Measurements from ENCODE around the gene MAGI2.

Gene MAGI2

DNA sequence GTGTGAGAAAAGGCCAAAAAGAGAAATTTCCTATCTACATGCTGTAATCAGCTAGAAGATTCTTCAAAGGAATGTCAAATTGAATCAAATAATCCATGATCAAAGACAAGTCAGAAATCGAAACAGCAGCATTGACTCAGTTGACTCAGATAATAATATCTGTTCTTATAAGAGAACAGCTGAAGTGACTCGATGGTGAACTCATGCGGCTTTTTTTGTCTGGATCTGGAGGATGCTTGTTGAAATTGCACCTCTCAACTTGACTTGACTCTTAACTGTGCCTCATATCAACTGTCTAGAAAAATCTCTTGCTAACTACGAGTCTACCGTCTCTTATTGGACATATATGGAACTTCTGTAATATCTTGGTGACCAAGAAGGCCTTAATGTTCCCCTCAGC, 1055.4 kb downstream of the MAGI2 start:
- H3K27ac ChIP-seq, result no peak overlapping the region
- in situ Hi-C loops (cut with HindIII; ENCODE audit: low pct_ligation_motif_present, low sequenced_read_pairs), result no loop called here
- no peaks in the 10 kb centered on the region for H3K36me3 ChIP-seq (replicated peaks)
- TF ChIP-seq, protein P1, sequence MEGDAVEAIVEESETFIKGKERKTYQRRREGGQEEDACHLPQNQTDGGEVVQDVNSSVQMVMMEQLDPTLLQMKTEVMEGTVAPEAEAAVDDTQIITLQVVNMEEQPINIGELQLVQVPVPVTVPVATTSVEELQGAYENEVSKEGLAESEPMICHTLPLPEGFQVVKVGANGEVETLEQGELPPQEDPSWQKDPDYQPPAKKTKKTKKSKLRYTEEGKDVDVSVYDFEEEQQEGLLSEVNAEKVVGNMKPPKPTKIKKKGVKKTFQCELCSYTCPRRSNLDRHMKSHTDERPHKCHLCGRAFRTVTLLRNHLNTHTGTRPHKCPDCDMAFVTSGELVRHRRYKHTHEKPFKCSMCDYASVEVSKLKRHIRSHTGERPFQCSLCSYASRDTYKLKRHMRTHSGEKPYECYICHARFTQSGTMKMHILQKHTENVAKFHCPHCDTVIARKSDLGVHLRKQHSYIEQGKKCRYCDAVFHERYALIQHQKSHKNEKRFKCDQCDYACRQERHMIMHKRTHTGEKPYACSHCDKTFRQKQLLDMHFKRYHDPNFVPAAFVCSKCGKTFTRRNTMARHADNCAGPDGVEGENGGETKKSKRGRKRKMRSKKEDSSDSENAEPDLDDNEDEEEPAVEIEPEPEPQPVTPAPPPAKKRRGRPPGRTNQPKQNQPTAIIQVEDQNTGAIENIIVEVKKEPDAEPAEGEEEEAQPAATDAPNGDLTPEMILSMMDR (IDR thresholded peaks at IDR 0.05; ENCODE audit: low read depth, low read length, missing control alignments), result no peak
- H3K27me3 ChIP-seq (replicated peaks), result no peaks in the 10 kb centered on the region
- no peak overlapping the region for H3K4me3 ChIP-seq (ENCODE audit: low read depth, low read length)
- no peak for DNase-seq

DNA sequence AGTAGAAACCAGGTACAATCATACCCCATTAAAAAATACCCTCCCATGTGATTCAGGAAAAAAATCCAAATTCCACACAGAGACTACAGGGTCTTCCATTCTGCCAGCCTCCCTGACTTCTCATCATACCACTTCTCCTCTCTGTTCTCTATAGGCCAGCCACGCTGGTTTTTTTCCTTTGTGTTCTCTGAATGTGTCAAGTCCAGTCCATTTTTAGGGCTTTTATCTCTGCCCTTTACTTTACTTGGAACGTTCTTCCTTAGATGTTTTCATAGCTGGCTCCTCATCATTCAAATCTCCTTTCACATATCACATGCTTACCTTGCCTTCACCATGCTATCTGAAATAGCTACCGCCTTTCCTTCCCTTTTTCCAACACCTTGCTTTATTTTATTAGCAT, 1057.3 kb downstream of the MAGI2 start:
- TF ChIP-seq, protein P1 (IDR thresholded peaks at IDR 0.05; ENCODE audit: low read depth, low read length, missing control alignments), result no peak
- Histone ChIP-seq H3K36me3 (replicated peaks) (no peaks in the 10 kb centered on the region), H3K27me3 (replicated peaks) (no peaks in the 10 kb centered on the region), H3K4me3 (ENCODE audit: low read depth, low read length) (no peak overlapping the region), H3K27ac (no peak overlapping the region)
- in situ Hi-C loops (cut with HindIII; ENCODE audit: low pct_ligation_motif_present, low sequenced_read_pairs), result no loop called here
- DNase-seq, result no peak

- Histone ChIP-seq H3K36me3 (replicated peaks) (no peaks in the 10 kb centered on the region), H3K4me3 (ENCODE audit: low read depth, low read length) (no peak overlapping the region), H3K27ac (no peak overlapping the region), H3K27me3 (replicated peaks) (no peaks in the 10 kb centered on the region)
- in situ Hi-C loops (cut with HindIII; ENCODE audit: low pct_ligation_motif_present, low sequenced_read_pairs), result no loop called here
- TF ChIP-seq, protein P1 (IDR thresholded peaks at IDR 0.05; ENCODE audit: low read depth, low read length, missing control alignments), result no peak
- DNase-seq, result no peak
These were observed 1058.0 kb downstream of the MAGI2 start for GRCh38 chr7:78395298-78396036.

DNA sequence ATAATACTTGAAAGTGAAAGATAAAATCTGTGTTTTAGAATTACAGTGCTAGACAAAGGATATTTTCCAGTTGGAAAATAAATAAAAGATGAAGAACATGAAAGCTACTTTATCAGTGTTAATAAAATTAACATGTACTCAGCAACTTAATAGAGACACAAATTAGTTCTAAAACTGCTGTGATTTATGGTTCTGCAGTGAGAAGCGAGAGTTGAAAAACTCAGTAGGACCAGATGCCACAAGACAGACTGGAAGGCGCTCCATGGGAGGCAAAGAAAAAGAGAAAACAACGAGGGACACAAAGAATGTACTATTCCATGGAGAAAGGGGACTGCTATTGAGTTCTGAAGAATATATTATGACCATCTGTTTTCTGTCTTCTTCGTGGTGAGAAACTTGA, 1064.4 kb downstream of the MAGI2 start:
- Histone ChIP-seq H3K36me3 (replicated peaks) (no peaks in the 10 kb centered on the region), H3K4me3 (ENCODE audit: low read depth, low read length) (no peak overlapping the region), H3K27me3 (replicated peaks) (no peaks in the 10 kb centered on the region), H3K27ac (no peak overlapping the region)
- TF ChIP-seq, protein P1 (IDR thresholded peaks at IDR 0.05; ENCODE audit: low read depth, low read length, missing control alignments), result no peak
- DNase-seq, result no peak
- in situ Hi-C loops (cut with HindIII; ENCODE audit: low pct_ligation_motif_present, low sequenced_read_pairs), result no loop called here

- Histone ChIP-seq H3K27ac (no peak overlapping the region), H3K36me3 (replicated peaks) (no peaks in the 10 kb centered on the region), H3K27me3 (replicated peaks) (no peaks in the 10 kb centered on the region), H3K4me3 (ENCODE audit: low read depth, low read length) (no peak overlapping the region)
- DNase-seq, result no peak
- TF ChIP-seq, protein P1 (IDR thresholded peaks at IDR 0.05; ENCODE audit: low read depth, low read length, missing control alignments), result no peak
- in situ Hi-C loops (cut with HindIII; ENCODE audit: low pct_ligation_motif_present, low sequenced_read_pairs), result no loop called here
These were observed 1066.9 kb downstream of the MAGI2 start for GRCh38 chr7:78386520-78386919.
